Right atrium auricular region (tissue), 2 donors: Measurements from ENCODE around the gene IFNL2. TPM values are rescaled to one million over a fixed set of nuclear protein-coding genes. Genes with fewer than 3 reads are reported as not detected.
A peak's percentile ranks its signal among the peaks of the same experiment; 100 is the strongest.
"Not testable (repeated sequence)": the region's sequence is repeated elsewhere in the genome, so short reads cannot be mapped to it uniquely, and the experiment has no call there.

Experiments
- DNase-seq: peaks from one replicate; pipeline ENCODE4 v3.0.0-alpha.2; 2019; ENCODE audit warnings: low spot score
- H3K27ac ChIP-seq, 2 donors: fragments of 200-600 bp; sonication (generic); 1 replicate in 1 of 2; 2 replicates in 1 of 2; pipeline ENCODE4 v1.5.1; 2016 to 2019
- H3K27me3 ChIP-seq, 2 donors: fragments of 200-600 bp; sonication (generic); one replicate each; pipeline versions ENCODE4 v1.5.1 to v1.6.0; 2017 to 2019
- H3K36me3 ChIP-seq: fragments of 200-600 bp; sonication (generic); one replicate; pipeline ENCODE4 v1.5.1; 2016
- H3K4me1 ChIP-seq, 2 donors: fragments of 200-600 bp; sonication (generic); one replicate each; pipeline versions ENCODE4 v1.5.1 to v1.6.0; 2017 to 2019
- H3K4me3 ChIP-seq, 2 donors: fragments of 200-600 bp; sonication (generic); 1 replicate in 1 of 2; 2 replicates in 1 of 2; pipeline ENCODE4 v1.5.1; 2017 to 2019; ENCODE audit warnings: mild to moderate bottlenecking in 1 of 2, moderate library complexity in 1 of 2
- H3K9me3 ChIP-seq, 2 donors: fragments of 200-600 bp; sonication (generic); one replicate each; pipeline ENCODE4 v1.5.1; 2019
- total RNA-seq, 2 donors: library from RNA; depleted of rRNA; stranded (reverse); fragments of >200 nt; gene quantifications; one replicate each; pipeline ENCODE4 v1.1.0, GENCODE V29; 2016
- TF ChIP-seq, protein P1 (sequence below), 2 donors: fragments of 200-600 bp; sonication (generic); IDR thresholded peaks; one replicate each; pipeline ENCODE4 v1.5.1; 2019; ENCODE audit warnings: antibody characterized with exemption in 2 of 2

Gene IFNL2
- total RNA-seq, 2 donors from 2014 or later = not detected

DNA sequence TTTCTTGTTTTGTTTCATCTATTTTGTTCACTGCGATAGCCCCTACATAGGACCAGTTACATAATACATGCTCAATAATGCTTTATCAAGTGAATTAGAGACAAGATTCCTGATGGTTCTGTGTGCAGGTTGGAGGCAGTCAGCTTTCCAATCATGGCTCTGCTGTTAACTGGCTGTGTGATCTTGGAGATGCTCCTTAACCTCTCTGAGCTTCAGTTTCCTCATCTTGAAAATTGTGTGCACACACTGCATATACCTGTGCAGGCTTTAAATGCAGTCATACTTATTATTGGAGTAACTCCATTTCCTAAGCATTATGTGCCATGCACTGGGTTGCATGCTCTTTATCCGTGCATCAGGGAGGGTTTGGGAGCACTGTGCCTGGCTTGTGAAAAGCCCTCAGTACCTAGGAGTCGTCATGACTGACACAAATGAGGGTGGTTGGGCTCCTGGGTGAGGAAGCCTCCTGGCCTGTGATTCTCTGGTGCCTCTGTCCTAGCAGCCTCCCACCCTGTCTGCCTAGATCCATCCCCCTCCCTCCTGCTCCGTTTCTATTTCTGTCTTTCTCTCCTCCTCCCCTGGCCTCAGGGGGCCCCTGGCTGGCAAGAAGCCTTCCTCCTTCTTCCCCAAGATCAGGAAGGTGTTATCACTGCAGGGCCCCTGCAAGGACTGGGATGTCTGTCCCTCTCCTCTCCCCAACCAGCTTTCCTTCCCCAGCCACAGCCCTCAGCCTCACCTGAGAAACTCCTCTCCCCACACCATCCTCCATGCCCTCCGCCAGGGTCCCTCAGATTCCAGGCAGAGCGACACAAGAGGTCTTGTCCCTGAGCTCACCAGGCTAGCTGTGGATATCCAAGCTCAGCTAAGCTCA lies 36.7 kb downstream of the IFNL2 start:
- Histone ChIP-seq H3K27me3 (peaks cover 17 to 21% of the 10 kb centered on the region in 2 donors), H3K36me3 (no peaks in the 10 kb centered on the region), H3K9me3 (no peaks in the 10 kb centered on the region), H3K4me1 (peaks cover 0 to 16% of the 10 kb centered on the region in 2 donors), H3K27ac (no peak overlapping the region), H3K4me3 (no peak overlapping the region)
- DNase-seq = no peak
- TF ChIP-seq, protein P1, sequence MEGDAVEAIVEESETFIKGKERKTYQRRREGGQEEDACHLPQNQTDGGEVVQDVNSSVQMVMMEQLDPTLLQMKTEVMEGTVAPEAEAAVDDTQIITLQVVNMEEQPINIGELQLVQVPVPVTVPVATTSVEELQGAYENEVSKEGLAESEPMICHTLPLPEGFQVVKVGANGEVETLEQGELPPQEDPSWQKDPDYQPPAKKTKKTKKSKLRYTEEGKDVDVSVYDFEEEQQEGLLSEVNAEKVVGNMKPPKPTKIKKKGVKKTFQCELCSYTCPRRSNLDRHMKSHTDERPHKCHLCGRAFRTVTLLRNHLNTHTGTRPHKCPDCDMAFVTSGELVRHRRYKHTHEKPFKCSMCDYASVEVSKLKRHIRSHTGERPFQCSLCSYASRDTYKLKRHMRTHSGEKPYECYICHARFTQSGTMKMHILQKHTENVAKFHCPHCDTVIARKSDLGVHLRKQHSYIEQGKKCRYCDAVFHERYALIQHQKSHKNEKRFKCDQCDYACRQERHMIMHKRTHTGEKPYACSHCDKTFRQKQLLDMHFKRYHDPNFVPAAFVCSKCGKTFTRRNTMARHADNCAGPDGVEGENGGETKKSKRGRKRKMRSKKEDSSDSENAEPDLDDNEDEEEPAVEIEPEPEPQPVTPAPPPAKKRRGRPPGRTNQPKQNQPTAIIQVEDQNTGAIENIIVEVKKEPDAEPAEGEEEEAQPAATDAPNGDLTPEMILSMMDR (IDR thresholded peaks at IDR 0.05) = no peak

DNA sequence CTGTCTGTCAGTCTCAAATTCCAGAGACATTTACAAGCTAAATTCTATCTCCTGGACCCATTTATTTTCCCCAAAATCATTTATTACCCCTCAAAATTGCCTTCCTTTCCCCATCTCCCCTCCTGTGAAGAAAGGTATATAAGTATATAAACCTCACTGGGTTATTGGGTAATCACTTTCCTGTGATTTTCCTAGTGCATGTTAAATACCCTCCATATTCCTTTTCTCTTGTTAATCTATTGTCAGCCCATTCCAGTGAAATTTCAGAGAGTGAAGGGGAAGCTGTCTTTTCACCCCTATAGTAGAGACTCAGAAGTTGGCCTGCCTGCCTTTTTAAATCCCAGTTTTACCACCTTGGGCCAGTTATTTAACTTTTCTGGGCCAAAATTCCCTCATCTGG lies 37.9 kb downstream of the IFNL2 start:
- no peak for DNase-seq
- H3K27me3 ChIP-seq = peaks cover 17 to 21% of the 10 kb centered on the region in 2 donors
- TF ChIP-seq, protein P1 (IDR thresholded peaks at IDR 0.05) = no peak

DNA sequence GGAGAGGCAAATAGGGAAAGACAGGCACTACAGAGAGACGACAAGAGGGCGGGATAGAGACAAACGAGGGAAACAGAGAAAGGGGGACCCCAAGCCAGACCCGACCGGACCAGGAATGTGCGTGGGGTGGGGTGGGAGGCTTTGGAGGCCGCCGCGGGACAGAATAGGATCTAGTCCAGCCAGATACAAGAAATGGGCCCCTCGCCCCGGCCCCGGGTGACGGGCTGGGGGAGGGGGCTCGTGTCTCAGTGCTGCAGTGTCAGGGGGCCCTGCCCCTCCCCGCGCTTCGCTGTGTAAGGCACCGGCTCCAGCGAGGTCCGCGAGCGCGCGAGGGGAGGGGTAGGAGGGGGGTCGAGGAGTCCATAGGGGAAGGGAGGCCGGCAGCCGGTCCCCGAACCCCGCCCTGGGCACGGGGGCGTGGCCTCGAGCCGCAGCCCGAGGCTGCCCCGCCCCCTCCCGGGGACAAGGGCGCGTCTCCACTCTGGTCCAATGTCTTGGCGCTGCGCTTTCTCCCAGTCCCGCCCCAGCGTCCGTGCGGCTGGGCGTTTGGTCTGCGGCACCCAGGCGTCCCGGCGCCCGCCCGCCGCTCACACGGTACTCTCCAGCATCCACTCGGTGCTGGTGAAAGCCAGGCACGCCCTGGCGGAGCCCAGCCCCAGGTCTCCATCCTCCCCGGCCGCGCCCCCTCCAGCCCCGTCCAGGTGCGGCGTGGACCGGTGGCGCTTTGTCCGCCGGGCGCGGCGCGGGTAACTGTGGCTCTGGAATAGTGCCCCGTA lies 39.0 kb downstream of the IFNL2 start:
- TF ChIP-seq, protein P1 (IDR thresholded peaks at IDR 0.05) = no peak
- H3K27ac ChIP-seq = no peak overlapping the region
- H3K4me1 ChIP-seq = peaks cover 0 to 16% of the 10 kb centered on the region in 2 donors
- peaks cover 17 to 21% of the 10 kb centered on the region in 2 donors for H3K27me3 ChIP-seq
- H3K4me3 ChIP-seq = peak overlapping the region in 1 of 2 donors; percentile 41
- H3K9me3 ChIP-seq = no peaks in the 10 kb centered on the region
- no peaks in the 10 kb centered on the region for H3K36me3 ChIP-seq
- no peak for DNase-seq

More for the DNA sequence above, 37.9 kb downstream of the IFNL2 start:
- Histone ChIP-seq H3K27ac (no peak overlapping the region), H3K4me1 (peaks cover 0 to 16% of the 10 kb centered on the region in 2 donors), H3K9me3 (no peaks in the 10 kb centered on the region), H3K4me3 (no peak overlapping the region), H3K36me3 (no peaks in the 10 kb centered on the region)

DNA sequence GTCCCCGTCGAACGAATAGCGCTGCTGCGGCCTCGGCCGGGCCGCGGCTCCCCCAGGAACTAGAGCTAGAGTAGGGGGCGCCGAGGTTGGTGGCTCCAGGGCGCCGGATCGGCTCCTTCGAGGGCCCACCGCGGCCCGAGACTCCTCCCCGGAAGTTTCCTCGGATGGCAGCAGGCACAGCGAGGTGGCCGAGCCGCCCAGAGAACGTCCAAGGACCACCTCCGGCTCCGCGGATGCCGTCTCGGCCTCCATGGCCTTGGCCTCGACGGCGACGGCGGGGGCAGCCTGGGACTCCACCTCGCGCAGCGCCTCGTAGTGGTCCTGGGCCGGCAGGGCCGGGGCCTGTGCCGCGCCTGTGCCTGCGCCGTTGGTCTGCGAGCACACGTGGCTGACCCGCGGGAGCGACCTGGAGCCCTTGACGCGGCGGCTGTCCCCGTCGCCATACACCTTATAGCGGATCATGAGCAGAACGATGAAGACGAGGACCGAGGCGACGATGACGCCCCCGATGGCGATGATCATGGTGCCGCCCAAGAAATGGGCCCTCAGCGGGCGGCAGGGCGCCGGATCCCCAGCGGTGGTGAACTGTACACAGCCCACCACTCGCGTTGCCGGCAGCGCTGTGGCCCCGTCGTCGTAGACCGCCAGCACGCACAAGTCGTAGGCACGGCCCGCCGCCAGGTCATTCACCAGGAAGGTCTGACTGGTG lies 39.8 kb downstream of the IFNL2 start:
- Histone ChIP-seq H3K27me3 (peaks cover 17 to 21% of the 10 kb centered on the region in 2 donors), H3K27ac (no peak overlapping the region), H3K9me3 (no peaks in the 10 kb centered on the region), H3K4me1 (peaks cover 0 to 16% of the 10 kb centered on the region in 2 donors), H3K36me3 (no peaks in the 10 kb centered on the region), H3K4me3 (peak overlapping the region in 1 of 2 donors; percentile 41)
- DNase-seq = no peak
- TF ChIP-seq, protein P1 (IDR thresholded peaks at IDR 0.05) = no peak

DNA sequence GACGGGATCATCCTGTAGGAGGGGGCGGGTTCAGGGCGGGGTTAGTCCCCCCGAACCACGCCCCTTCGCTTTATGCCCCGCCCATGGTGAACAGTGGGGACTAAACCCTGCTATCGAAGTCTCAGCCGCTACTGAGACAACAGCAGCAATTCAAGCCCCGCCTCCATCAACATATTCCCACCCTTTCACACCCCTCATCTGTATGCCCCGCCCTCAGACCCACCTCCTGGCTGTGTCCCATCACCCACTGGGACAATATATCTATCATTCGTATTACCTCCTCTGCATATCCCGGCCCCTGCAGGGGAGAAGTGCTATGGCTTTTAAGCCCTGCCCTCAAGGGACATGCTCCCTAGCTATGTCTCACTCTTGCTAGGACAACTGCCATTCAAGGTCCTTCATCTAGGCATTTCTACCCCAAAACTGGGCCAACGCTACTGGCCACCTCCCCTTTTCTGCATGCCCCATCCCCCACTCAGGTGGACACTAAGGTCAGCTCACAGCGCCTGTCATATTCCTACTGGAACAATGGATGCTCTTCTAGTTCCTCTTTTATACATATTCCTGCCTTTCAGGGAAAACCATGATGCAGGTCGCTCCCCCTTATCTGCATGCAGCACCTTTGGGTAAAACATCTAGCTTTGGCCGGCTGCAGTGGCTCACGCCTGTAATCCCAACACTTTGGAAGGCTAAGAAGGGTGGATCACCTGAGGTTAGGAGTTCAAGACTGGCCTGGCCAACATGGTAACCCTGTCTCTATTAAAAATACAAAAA lies 40.5 kb downstream of the IFNL2 start:
- H3K4me1 ChIP-seq = peaks cover 0 to 16% of the 10 kb centered on the region in 2 donors
- peaks cover 17 to 21% of the 10 kb centered on the region in 2 donors for H3K27me3 ChIP-seq
- H3K36me3 ChIP-seq = no peaks in the 10 kb centered on the region
- no peak overlapping the region for H3K4me3 ChIP-seq
- TF ChIP-seq, protein P1 (IDR thresholded peaks at IDR 0.05) = no peak
- DNase-seq = no peak
- H3K9me3 ChIP-seq = no peaks in the 10 kb centered on the region
- no peak overlapping the region for H3K27ac ChIP-seq

DNA sequence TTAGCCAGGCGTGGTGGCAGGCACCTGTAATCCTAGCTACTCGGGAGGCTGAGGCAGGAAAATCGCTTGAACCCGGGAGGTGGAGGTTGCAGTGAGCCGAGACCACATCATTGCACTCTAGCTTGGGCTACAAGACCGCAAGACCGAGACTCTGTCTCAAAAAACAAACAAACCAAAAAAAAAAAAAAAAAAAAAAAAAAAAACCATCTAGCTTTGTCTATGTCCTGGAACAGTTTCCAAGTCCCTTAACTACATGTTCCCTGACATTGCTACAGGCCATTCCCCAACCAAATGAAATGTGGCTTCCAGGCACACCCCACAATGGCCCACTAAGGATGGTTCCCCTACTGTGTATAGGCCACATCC lies 41.1 kb downstream of the IFNL2 start:
- not testable (repeated sequence) for DNase-seq, H3K27ac ChIP-seq, H3K36me3 ChIP-seq, H3K4me3 ChIP-seq, H3K9me3 ChIP-seq
- peaks cover 0 to 16% of the 10 kb centered on the region in 2 donors for H3K4me1 ChIP-seq
- peaks cover 17 to 21% of the 10 kb centered on the region in 2 donors for H3K27me3 ChIP-seq
